ENCODE results near the gene SERPINA6.
"Not testable (repeated sequence)": the region's sequence is repeated elsewhere in the genome, so short reads cannot be mapped to it uniquely, and the experiment has no call there.

Gene SERPINA6

GRCh38 chr14:94322648-94323570 is at the start of gene SERPINA6:
SERPINA6 (minus strand) TSS chr14:94323336; CDS start chr14:94314648, 8,688 bp downstream.
- Mint-ChIP-seq H3K27me3 (ENCODE audit: low read depth) (peaks cover under 1% of the 10 kb centered on the region), H3K4me1 (ENCODE audit: low read depth) (no peaks in the 10 kb centered on the region), H3K4me3 (no peak within 1 kb of the TSS), H3K36me3 (ENCODE audit: low read depth) (no peaks in the 10 kb centered on the region), H3K9me3 (no peaks in the 10 kb centered on the region), H3K27ac (no peak within 1 kb of the TSS)
- no peak for DNase-seq (ENCODE audit: low spot score)

- Mint-ChIP-seq H3K27me3 (ENCODE audit: low read depth) (no peaks in the 10 kb centered on the region), H3K36me3 (ENCODE audit: low read depth) (no peaks in the 10 kb centered on the region), H3K9me3 (no peaks in the 10 kb centered on the region), H3K4me3 (no peak overlapping the region), H3K4me1 (ENCODE audit: low read depth) (no peaks in the 10 kb centered on the region), H3K27ac (no peak overlapping the region)
- DNase-seq (ENCODE audit: low spot score), result no peak
These were observed 49.0 kb upstream of the SERPINA6 start for GRCh38 chr14:94372021-94372605.

GRCh38 chr14:94370524-94370910 is 47.4 kb upstream of the SERPINA6 start:
- no peak for DNase-seq (ENCODE audit: low spot score)
- Mint-ChIP-seq H3K36me3 (ENCODE audit: low read depth) (no peaks in the 10 kb centered on the region), H3K4me1 (ENCODE audit: low read depth) (no peaks in the 10 kb centered on the region), H3K9me3 (no peaks in the 10 kb centered on the region), H3K4me3 (no peak overlapping the region), H3K27me3 (ENCODE audit: low read depth) (no peaks in the 10 kb centered on the region), H3K27ac (peak overlapping the region; percentile 2)

- H3K4me1 Mint-ChIP-seq (ENCODE audit: low read depth); DNase-seq (ENCODE audit: low spot score); H3K27ac Mint-ChIP-seq; H3K27me3 Mint-ChIP-seq (ENCODE audit: low read depth); H3K4me3 Mint-ChIP-seq; H3K9me3 Mint-ChIP-seq; H3K36me3 Mint-ChIP-seq (ENCODE audit: low read depth): not testable (repeated sequence)
These were observed 46.8 kb upstream of the SERPINA6 start for GRCh38 chr14:94369766-94370523.

GRCh38 chr14:94368956-94369355 is 45.8 kb upstream of the SERPINA6 start:
- H3K4me3 Mint-ChIP-seq, result no peak overlapping the region
- no peak for DNase-seq (ENCODE audit: low spot score)
- H3K9me3 Mint-ChIP-seq, result no peaks in the 10 kb centered on the region
- H3K27ac Mint-ChIP-seq, result no peak overlapping the region
- H3K27me3 Mint-ChIP-seq (ENCODE audit: low read depth), result no peaks in the 10 kb centered on the region
- no peaks in the 10 kb centered on the region for H3K4me1 Mint-ChIP-seq (ENCODE audit: low read depth)
- no peaks in the 10 kb centered on the region for H3K36me3 Mint-ChIP-seq (ENCODE audit: low read depth)

GRCh38 chr14:94368243-94368590 is 45.1 kb upstream of the SERPINA6 start:
- DNase-seq (ENCODE audit: low spot score), result no peak
- H3K4me3 Mint-ChIP-seq, result no peak overlapping the region
- no peaks in the 10 kb centered on the region for H3K36me3 Mint-ChIP-seq (ENCODE audit: low read depth)
- no peaks in the 10 kb centered on the region for H3K27me3 Mint-ChIP-seq (ENCODE audit: low read depth)
- H3K27ac Mint-ChIP-seq, result no peak overlapping the region
- no peaks in the 10 kb centered on the region for H3K9me3 Mint-ChIP-seq
- H3K4me1 Mint-ChIP-seq (ENCODE audit: low read depth), result no peaks in the 10 kb centered on the region

GRCh38 chr14:94367347-94368242 is 44.5 kb upstream of the SERPINA6 start:
- no peaks in the 10 kb centered on the region for H3K36me3 Mint-ChIP-seq (ENCODE audit: low read depth)
- no peaks in the 10 kb centered on the region for H3K27me3 Mint-ChIP-seq (ENCODE audit: low read depth)
- DNase-seq (ENCODE audit: low spot score), result no peak
- no peak overlapping the region for H3K4me3 Mint-ChIP-seq
- no peaks in the 10 kb centered on the region for H3K9me3 Mint-ChIP-seq
- no peak overlapping the region for H3K27ac Mint-ChIP-seq
- H3K4me1 Mint-ChIP-seq (ENCODE audit: low read depth), result no peaks in the 10 kb centered on the region

GRCh38 chr14:94366146-94366915 is 43.2 kb upstream of the SERPINA6 start, which contains the start of gene SERPINA2:
SERPINA2 (minus strand) TSS chr14:94366698.
- no peaks in the 10 kb centered on the region for H3K9me3 Mint-ChIP-seq
- no peaks in the 10 kb centered on the region for H3K4me1 Mint-ChIP-seq (ENCODE audit: low read depth)
- H3K4me3 Mint-ChIP-seq, result no peak within 1 kb of the TSS
- H3K27me3 Mint-ChIP-seq (ENCODE audit: low read depth), result no peaks in the 10 kb centered on the region
- H3K27ac Mint-ChIP-seq, result no peak within 1 kb of the TSS
- no peak for DNase-seq (ENCODE audit: low spot score)
- no peaks in the 10 kb centered on the region for H3K36me3 Mint-ChIP-seq (ENCODE audit: low read depth)

- Mint-ChIP-seq H3K4me1 (ENCODE audit: low read depth) (no peaks in the 10 kb centered on the region), H3K27me3 (ENCODE audit: low read depth) (no peaks in the 10 kb centered on the region), H3K27ac (no peak overlapping the region), H3K36me3 (ENCODE audit: low read depth) (no peaks in the 10 kb centered on the region), H3K9me3 (no peaks in the 10 kb centered on the region), H3K4me3 (no peak overlapping the region)
- DNase-seq (ENCODE audit: low spot score), result no peak
These were observed 42.5 kb upstream of the SERPINA6 start for GRCh38 chr14:94365624-94366023.

GRCh38 chr14:94364964-94365363 is 41.8 kb upstream of the SERPINA6 start:
- Mint-ChIP-seq H3K36me3 (ENCODE audit: low read depth) (no peaks in the 10 kb centered on the region), H3K9me3 (no peaks in the 10 kb centered on the region), H3K27me3 (ENCODE audit: low read depth) (no peaks in the 10 kb centered on the region), H3K27ac (no peak overlapping the region), H3K4me1 (ENCODE audit: low read depth) (no peaks in the 10 kb centered on the region), H3K4me3 (no peak overlapping the region)
- no peak for DNase-seq (ENCODE audit: low spot score)

GRCh38 chr14:94364037-94364436 is 40.9 kb upstream of the SERPINA6 start:
- Mint-ChIP-seq H3K4me3 (no peak overlapping the region), H3K9me3 (no peaks in the 10 kb centered on the region), H3K4me1 (ENCODE audit: low read depth) (no peaks in the 10 kb centered on the region), H3K27me3 (ENCODE audit: low read depth) (peaks cover 3% of the 10 kb centered on the region), H3K27ac (no peak overlapping the region), H3K36me3 (ENCODE audit: low read depth) (no peaks in the 10 kb centered on the region)
- DNase-seq (ENCODE audit: low spot score), result no peak

GRCh38 chr14:94363151-94363624 is 40.1 kb upstream of the SERPINA6 start:
- Mint-ChIP-seq H3K27me3 (ENCODE audit: low read depth) (peaks cover 3% of the 10 kb centered on the region), H3K4me1 (ENCODE audit: low read depth) (no peaks in the 10 kb centered on the region), H3K27ac (no peak overlapping the region), H3K4me3 (no peak overlapping the region), H3K9me3 (no peaks in the 10 kb centered on the region), H3K36me3 (ENCODE audit: low read depth) (no peaks in the 10 kb centered on the region)
- no peak for DNase-seq (ENCODE audit: low spot score)
